T-helper 17 cell (primary cell): Measurements from ENCODE around the gene ZNF438. TPM values are rescaled to one million over a fixed set of nuclear protein-coding genes. Genes with fewer than 3 reads are reported as not detected.
"Not testable (repeated sequence)": the region's sequence is repeated elsewhere in the genome, so short reads cannot be mapped to it uniquely, and the experiment has no call there.

Experiments
- ATAC-seq: fragments of 150-1000 bp; cut with Tn5 transposase; 2 replicates; pipeline ENCODE4 v1.10.0; 2021; ENCODE audit warnings: mild to moderate bottlenecking, moderate library complexity
- DNase-seq, 3 donors: peaks; one replicate each; pipeline versions ENCODE4 v3.0.0 to v3.0.0-alpha.2; 2020 to 2021
- H3K9me3 ChIP-seq: one replicate; pipeline ENCODE4 v1.7.0; 2013; ENCODE audit warnings: low read length, mild to moderate bottlenecking; ENCODE audit not compliant: control insufficient read depth, poor library complexity, severe bottlenecking
- H3K27ac Mint-ChIP-seq: one replicate; pipeline ENCODE4 v1.8.0; 2022; ENCODE audit warnings: mild to moderate bottlenecking, moderate library complexity, mixed read lengths
- H3K27me3 Mint-ChIP-seq: one replicate; pipeline ENCODE4 v1.8.0; 2022; ENCODE audit warnings: mixed read lengths
- H3K36me3 Mint-ChIP-seq: one replicate; pipeline ENCODE4 v1.8.0; 2022; ENCODE audit warnings: low read depth, mixed read lengths
- H3K4me1 Mint-ChIP-seq: one replicate; pipeline ENCODE4 v1.8.0; 2022; ENCODE audit warnings: mild to moderate bottlenecking, mixed read lengths
- H3K4me3 Mint-ChIP-seq: one replicate; pipeline ENCODE4 v1.8.0; 2022; ENCODE audit warnings: mild to moderate bottlenecking, moderate library complexity, mixed read lengths
- total RNA-seq, 4 donors: library from RNA in 2 of 4; stranded (reverse) in 2 of 4; gene quantifications; one replicate each; pipeline ENCODE4 v1.2.3 and lab custom pipeline; 2022 to 2026

Gene ZNF438
- total RNA-seq, 2 donors from 2014 or later = 3.1 to 3.7 TPM

GRCh38 chr10:30918651-30919050 lies 113.0 kb downstream of the ZNF438 start:
- Mint-ChIP-seq H3K27me3 (no peaks in the 10 kb centered on the region), H3K4me1 (peaks cover 2% of the 10 kb centered on the region), H3K27ac (no peak overlapping the region), H3K4me3 (no peak overlapping the region), H3K36me3 (peaks cover 5% of the 10 kb centered on the region)
- no peak for ATAC-seq
- DNase-seq = no peak
- H3K9me3 ChIP-seq = no peaks in the 10 kb centered on the region

GRCh38 chr10:30917789-30918188 lies 113.9 kb downstream of the ZNF438 start:
- ATAC-seq (no peak), DNase-seq (no peak)
- Mint-ChIP-seq H3K27me3 (no peaks in the 10 kb centered on the region), H3K36me3 (peaks cover 5% of the 10 kb centered on the region), H3K4me1 (peaks cover 2% of the 10 kb centered on the region), H3K4me3 (no peak overlapping the region), H3K27ac (no peak overlapping the region)
- no peaks in the 10 kb centered on the region for H3K9me3 ChIP-seq

- no peaks in the 10 kb centered on the region for H3K9me3 ChIP-seq
- peaks cover 5% of the 10 kb centered on the region for H3K36me3 Mint-ChIP-seq
- H3K4me1 Mint-ChIP-seq = peaks cover 2% of the 10 kb centered on the region
- no peaks in the 10 kb centered on the region for H3K27me3 Mint-ChIP-seq
- no peak overlapping the region for H3K4me3 Mint-ChIP-seq
- ATAC-seq (no peak), DNase-seq (no peak)
- H3K27ac Mint-ChIP-seq = no peak overlapping the region
Observed at GRCh38 chr10:30917067-30917466, 114.6 kb downstream of the ZNF438 start.

GRCh38 chr10:30915146-30915545 lies 116.5 kb downstream of the ZNF438 start:
- H3K4me1 Mint-ChIP-seq = peaks cover 2% of the 10 kb centered on the region
- H3K27ac Mint-ChIP-seq = no peak overlapping the region
- ATAC-seq = no peak

GRCh38 chr10:30911303-30911863 lies 120.3 kb downstream of the ZNF438 start:
- H3K4me1 Mint-ChIP-seq = peaks cover under 1% of the 10 kb centered on the region
- DNase-seq = no peak
- peaks cover 4% of the 10 kb centered on the region for H3K36me3 Mint-ChIP-seq
- no peak overlapping the region for H3K27ac Mint-ChIP-seq
- ATAC-seq = no peak
- no peak overlapping the region for H3K4me3 Mint-ChIP-seq
- no peaks in the 10 kb centered on the region for H3K9me3 ChIP-seq
- no peaks in the 10 kb centered on the region for H3K27me3 Mint-ChIP-seq

More at GRCh38 chr10:30915146-30915545, 116.5 kb downstream of the ZNF438 start:
- Mint-ChIP-seq H3K27me3 (no peaks in the 10 kb centered on the region), H3K4me3 (no peak overlapping the region), H3K36me3 (peaks cover 5% of the 10 kb centered on the region)
- H3K9me3 ChIP-seq = no peaks in the 10 kb centered on the region
- no peak for DNase-seq

GRCh38 chr10:30903397-30904138 lies 128.1 kb downstream of the ZNF438 start:
- no peak overlapping the region for H3K4me3 Mint-ChIP-seq
- no peaks in the 10 kb centered on the region for H3K4me1 Mint-ChIP-seq
- H3K36me3 Mint-ChIP-seq = peaks cover 5% of the 10 kb centered on the region

GRCh38 chr10:30902621-30903396 lies 128.9 kb downstream of the ZNF438 start:
- no peak overlapping the region for H3K4me3 Mint-ChIP-seq
- H3K27ac Mint-ChIP-seq = no peak overlapping the region
- no peaks in the 10 kb centered on the region for H3K4me1 Mint-ChIP-seq
- H3K27me3 Mint-ChIP-seq = no peaks in the 10 kb centered on the region
- no peak for DNase-seq
- no peak for ATAC-seq
- no peaks in the 10 kb centered on the region for H3K9me3 ChIP-seq
- peaks cover 5% of the 10 kb centered on the region for H3K36me3 Mint-ChIP-seq

More at GRCh38 chr10:30903397-30904138, 128.1 kb downstream of the ZNF438 start:
- H3K9me3 ChIP-seq = no peaks in the 10 kb centered on the region
- ATAC-seq (no peak), DNase-seq (no peak)
- Mint-ChIP-seq H3K27me3 (no peaks in the 10 kb centered on the region), H3K27ac (no peak overlapping the region)

- not testable (repeated sequence) for H3K36me3 Mint-ChIP-seq, H3K27ac Mint-ChIP-seq, H3K27me3 Mint-ChIP-seq, ATAC-seq, DNase-seq, H3K4me3 Mint-ChIP-seq, H3K4me1 Mint-ChIP-seq, H3K9me3 ChIP-seq
Observed at GRCh38 chr10:30901487-30901886, 130.2 kb downstream of the ZNF438 start.

- H3K9me3 ChIP-seq = no peaks in the 10 kb centered on the region
- Mint-ChIP-seq H3K27me3 (no peaks in the 10 kb centered on the region), H3K4me1 (no peaks in the 10 kb centered on the region), H3K36me3 (no peaks in the 10 kb centered on the region), H3K4me3 (no peak overlapping the region), H3K27ac (no peak overlapping the region)
- ATAC-seq = no peak
- DNase-seq = no peak
Observed at GRCh38 chr10:30898964-30899363, 132.7 kb downstream of the ZNF438 start.

GRCh38 chr10:30897547-30897946 lies 134.1 kb downstream of the ZNF438 start:
- Mint-ChIP-seq H3K27ac (no peak overlapping the region), H3K4me3 (no peak overlapping the region), H3K4me1 (no peaks in the 10 kb centered on the region), H3K36me3 (no peaks in the 10 kb centered on the region), H3K27me3 (no peaks in the 10 kb centered on the region)
- DNase-seq = no peak
- H3K9me3 ChIP-seq = no peaks in the 10 kb centered on the region
- no peak for ATAC-seq

GRCh38 chr10:30897048-30897447 lies 134.6 kb downstream of the ZNF438 start:
- DNase-seq = no peak
- no peak for ATAC-seq
- H3K27ac Mint-ChIP-seq = no peak overlapping the region
- H3K27me3 Mint-ChIP-seq = no peaks in the 10 kb centered on the region
- H3K4me1 Mint-ChIP-seq = no peaks in the 10 kb centered on the region
- H3K36me3 Mint-ChIP-seq = no peaks in the 10 kb centered on the region
- no peaks in the 10 kb centered on the region for H3K9me3 ChIP-seq
- H3K4me3 Mint-ChIP-seq = no peak overlapping the region

GRCh38 chr10:30894221-30894620 lies 137.4 kb downstream of the ZNF438 start:
- no peak overlapping the region for H3K4me3 Mint-ChIP-seq
- H3K9me3 ChIP-seq = no peaks in the 10 kb centered on the region
- no peak for DNase-seq
- no peaks in the 10 kb centered on the region for H3K36me3 Mint-ChIP-seq
- no peak overlapping the region for H3K27ac Mint-ChIP-seq
- no peaks in the 10 kb centered on the region for H3K4me1 Mint-ChIP-seq
- no peaks in the 10 kb centered on the region for H3K27me3 Mint-ChIP-seq
- no peak for ATAC-seq

GRCh38 chr10:30893208-30893607 lies 138.5 kb downstream of the ZNF438 start:
- no peaks in the 10 kb centered on the region for H3K36me3 Mint-ChIP-seq
- H3K9me3 ChIP-seq = no peaks in the 10 kb centered on the region
- ATAC-seq (no peak), DNase-seq (no peak)
- no peak overlapping the region for H3K27ac Mint-ChIP-seq
- H3K27me3 Mint-ChIP-seq = no peaks in the 10 kb centered on the region
- no peaks in the 10 kb centered on the region for H3K4me1 Mint-ChIP-seq
- no peak overlapping the region for H3K4me3 Mint-ChIP-seq
